ENCODE measurements around the gene BEGAIN.

GRCh38 chr14:100618318-100618693, 31.1 kb upstream of the BEGAIN start:
- TF ChIP-seq RAD21 (conservative IDR thresholded peaks at IDR 0.05) (no peak), CTCF (IDR thresholded peaks at IDR 0.05; ENCODE audit: poor library complexity, severe bottlenecking) (no peak), EP300 (conservative IDR thresholded peaks at IDR 0.05; ENCODE audit: poor library complexity, severe bottlenecking) (no peak), EZH2 (IDR thresholded peaks at IDR 0.05; ENCODE audit: borderline replicate concordance, insufficient read depth, low read length, poor library complexity, severe bottlenecking) (no peak), REST (IDR thresholded peaks at IDR 0.05; ENCODE audit: borderline replicate concordance) (no peak), POLR2AphosphoS5 (IDR thresholded peaks at IDR 0.05) (no peak), MXI1 (conservative IDR thresholded peaks at IDR 0.05; ENCODE audit: poor library complexity, severe bottlenecking) (no peak)
